OCI-LY1 (cell line): Measurements from ENCODE around the gene USP3.

ENCODE experiments used
- H2AFZ ChIP-seq: fragments of 200-600 bp; sonication (generic), shearing (Covaris generic); 2 replicates; pipeline ENCODE4 v1.6.0; 2014; ENCODE audit warnings: antibody characterized with exemption, mild to moderate bottlenecking, low read length
- H3F3A ChIP-seq: fragments of 200-600 bp; sonication (generic), shearing (Covaris generic); 2 replicates; pipeline ENCODE4 v1.6.0; 2014; ENCODE audit warnings: mild to moderate bottlenecking, antibody characterized with exemption, low read length, moderate library complexity; ENCODE audit not compliant: insufficient read depth
- H3K27ac ChIP-seq: fragments of 200-600 bp; sonication (generic); 2 replicates; pipeline ENCODE4 v1.5.1; 2014; ENCODE audit warnings: low read length, mixed run types, mild to moderate bottlenecking, low read depth; ENCODE audit not compliant: poor library complexity, severe bottlenecking
- H3K27me3 ChIP-seq: fragments of 200-600 bp; sonication (generic); 2 replicates; pipeline ENCODE4 v1.6.0; 2014; ENCODE audit warnings: antibody characterized with exemption, mild to moderate bottlenecking, low read length, moderate library complexity; ENCODE audit not compliant: insufficient read depth
- H3K36me3 ChIP-seq: fragments of 200-600 bp; sonication (generic); 2 replicates; pipeline ENCODE4 v1.6.1; 2014; ENCODE audit warnings: mild to moderate bottlenecking, antibody characterized with exemption, low read length, moderate library complexity, mixed read lengths; ENCODE audit not compliant: insufficient read depth
- H3K4me1 ChIP-seq: fragments of 200-600 bp; sonication (generic); 2 replicates; pipeline ENCODE4 v1.5.1; 2014; ENCODE audit warnings: mild to moderate bottlenecking, low read length, moderate library complexity; ENCODE audit not compliant: insufficient read depth, severe bottlenecking
- H3K4me2 ChIP-seq: fragments of 200-600 bp; sonication (generic), shearing (Covaris generic); 2 replicates; pipeline ENCODE4 v1.6.1; 2014; ENCODE audit warnings: low read length
- H3K4me3 ChIP-seq: fragments of 200-600 bp; sonication (generic); 2 replicates; pipeline ENCODE4 v1.5.1; 2014; ENCODE audit warnings: low read length, low read depth, mild to moderate bottlenecking, mixed read lengths; ENCODE audit not compliant: poor library complexity, severe bottlenecking
- H3K79me2 ChIP-seq: fragments of 200-600 bp; shearing (Covaris generic); 2 replicates; pipeline ENCODE4 v1.6.1; 2016; ENCODE audit warnings: mixed run types, low read length, mixed read lengths; ENCODE audit not compliant: insufficient read depth
- H3K9ac ChIP-seq: fragments of 200-600 bp; sonication (generic), shearing (Covaris generic); 2 replicates; pipeline ENCODE4 v1.6.1; 2014; ENCODE audit warnings: mild to moderate bottlenecking, low read length, mixed read lengths
- H3K9me2 ChIP-seq: fragments of 200-600 bp; sonication (generic), shearing (Covaris generic); 2 replicates; pipeline ENCODE4 v1.6.1; 2014; ENCODE audit warnings: low read depth, mild to moderate bottlenecking, low read length, mixed read lengths
- H3K9me3 ChIP-seq: fragments of 200-600 bp; shearing (Covaris generic); 2 replicates; pipeline ENCODE4 v1.6.1; 2014; ENCODE audit warnings: low read length, mixed read lengths
- H4K20me1 ChIP-seq: fragments of 200-600 bp; sonication (generic), shearing (Covaris generic); 2 replicates; pipeline ENCODE4 v1.6.0; 2016; ENCODE audit warnings: mild to moderate bottlenecking, low read length; ENCODE audit not compliant: insufficient read depth
- EZH2 ChIP-seq: fragments of 200-600 bp; sonication (generic), shearing (Covaris generic); IDR thresholded peaks from 2 replicates; pipeline ENCODE4 v1.8.0; 2017; ENCODE audit warnings: borderline replicate concordance, mixed run types, mild to moderate bottlenecking, antibody characterized with exemption, low read length, moderate library complexity, mixed read lengths
- TF ChIP-seq, protein P1 (sequence below): fragments of 200-600 bp; sonication (generic), shearing (Covaris generic); IDR thresholded peaks from 2 replicates; pipeline ENCODE4 v1.5.1; 2017; ENCODE audit warnings: mild to moderate bottlenecking, antibody characterized with exemption, low read length, moderate library complexity, mixed read lengths

USP3 gene, protein sequence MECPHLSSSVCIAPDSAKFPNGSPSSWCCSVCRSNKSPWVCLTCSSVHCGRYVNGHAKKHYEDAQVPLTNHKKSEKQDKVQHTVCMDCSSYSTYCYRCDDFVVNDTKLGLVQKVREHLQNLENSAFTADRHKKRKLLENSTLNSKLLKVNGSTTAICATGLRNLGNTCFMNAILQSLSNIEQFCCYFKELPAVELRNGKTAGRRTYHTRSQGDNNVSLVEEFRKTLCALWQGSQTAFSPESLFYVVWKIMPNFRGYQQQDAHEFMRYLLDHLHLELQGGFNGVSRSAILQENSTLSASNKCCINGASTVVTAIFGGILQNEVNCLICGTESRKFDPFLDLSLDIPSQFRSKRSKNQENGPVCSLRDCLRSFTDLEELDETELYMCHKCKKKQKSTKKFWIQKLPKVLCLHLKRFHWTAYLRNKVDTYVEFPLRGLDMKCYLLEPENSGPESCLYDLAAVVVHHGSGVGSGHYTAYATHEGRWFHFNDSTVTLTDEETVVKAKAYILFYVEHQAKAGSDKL

DNA sequence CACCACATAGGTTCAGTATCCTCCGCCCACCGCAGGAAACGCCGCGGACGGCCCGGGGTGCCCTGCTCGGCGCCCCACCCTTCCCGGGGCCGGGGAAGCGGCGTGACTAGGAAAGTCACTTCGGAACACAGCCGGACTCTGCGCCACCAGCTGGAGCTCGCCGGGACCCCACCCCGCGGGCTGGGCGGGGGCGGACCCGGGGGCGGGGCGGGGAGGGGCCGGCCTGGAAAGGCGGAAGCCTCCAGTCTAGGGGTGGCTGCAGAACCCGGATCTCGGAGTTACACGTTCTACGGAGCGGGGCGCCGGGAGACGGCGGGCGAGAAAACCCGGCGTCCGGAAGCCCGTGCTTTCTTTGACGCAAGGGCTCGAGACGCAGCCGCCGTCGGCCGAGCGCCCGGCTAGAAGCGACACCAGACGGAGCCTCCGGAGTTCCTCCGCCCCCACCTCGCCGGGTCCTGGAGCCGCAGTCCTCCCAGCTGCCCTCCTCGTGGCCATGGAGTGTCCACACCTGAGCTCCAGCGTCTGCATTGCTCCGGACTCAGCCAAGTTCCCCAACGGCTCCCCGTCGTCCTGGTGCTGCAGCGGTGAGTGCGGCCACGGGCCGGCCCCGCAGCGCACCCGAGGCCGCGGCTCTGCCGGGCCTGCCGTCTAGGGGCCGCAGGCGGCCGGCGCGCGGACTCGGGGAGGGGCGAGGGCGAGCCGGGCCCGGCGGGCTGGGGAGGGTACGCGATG is at the start of gene USP3:
Gene USP3, plus strand, starts transcription at position 347 of the 732 bp plus-strand sequence. Its CDS starts 147 bp downstream, at position 494.
- H3K4me1 ChIP-seq, result peaks cover 82% of the 10 kb centered on the region
- H3K9me3 ChIP-seq, result no peaks in the 10 kb centered on the region
- H3K4me3 ChIP-seq, result peak within 1 kb of the TSS; percentile 89
- TF ChIP-seq EZH2, result no peak
- TF ChIP-seq, protein P1, sequence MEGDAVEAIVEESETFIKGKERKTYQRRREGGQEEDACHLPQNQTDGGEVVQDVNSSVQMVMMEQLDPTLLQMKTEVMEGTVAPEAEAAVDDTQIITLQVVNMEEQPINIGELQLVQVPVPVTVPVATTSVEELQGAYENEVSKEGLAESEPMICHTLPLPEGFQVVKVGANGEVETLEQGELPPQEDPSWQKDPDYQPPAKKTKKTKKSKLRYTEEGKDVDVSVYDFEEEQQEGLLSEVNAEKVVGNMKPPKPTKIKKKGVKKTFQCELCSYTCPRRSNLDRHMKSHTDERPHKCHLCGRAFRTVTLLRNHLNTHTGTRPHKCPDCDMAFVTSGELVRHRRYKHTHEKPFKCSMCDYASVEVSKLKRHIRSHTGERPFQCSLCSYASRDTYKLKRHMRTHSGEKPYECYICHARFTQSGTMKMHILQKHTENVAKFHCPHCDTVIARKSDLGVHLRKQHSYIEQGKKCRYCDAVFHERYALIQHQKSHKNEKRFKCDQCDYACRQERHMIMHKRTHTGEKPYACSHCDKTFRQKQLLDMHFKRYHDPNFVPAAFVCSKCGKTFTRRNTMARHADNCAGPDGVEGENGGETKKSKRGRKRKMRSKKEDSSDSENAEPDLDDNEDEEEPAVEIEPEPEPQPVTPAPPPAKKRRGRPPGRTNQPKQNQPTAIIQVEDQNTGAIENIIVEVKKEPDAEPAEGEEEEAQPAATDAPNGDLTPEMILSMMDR, result 0 out of 2 replicates have a peak, but pooled peaks have one; percentile 13
- H3K9ac ChIP-seq, result peak within 1 kb of the TSS; percentile 90
- peak within 1 kb of the TSS; percentile 95 for H3K4me2 ChIP-seq
- peaks cover 43% of the 10 kb centered on the region for H3K79me2 ChIP-seq
- no peaks in the 10 kb centered on the region for H4K20me1 ChIP-seq
- peak within 1 kb of the TSS; percentile 93 for H3K27ac ChIP-seq
- no peaks in the 10 kb centered on the region for H3F3A ChIP-seq
- H3K27me3 ChIP-seq, result no peaks in the 10 kb centered on the region
- no peaks in the 10 kb centered on the region for H3K36me3 ChIP-seq
- H3K9me2 ChIP-seq, result no peaks in the 10 kb centered on the region
- no peak within 1 kb of the TSS for H2AFZ ChIP-seq

DNA sequence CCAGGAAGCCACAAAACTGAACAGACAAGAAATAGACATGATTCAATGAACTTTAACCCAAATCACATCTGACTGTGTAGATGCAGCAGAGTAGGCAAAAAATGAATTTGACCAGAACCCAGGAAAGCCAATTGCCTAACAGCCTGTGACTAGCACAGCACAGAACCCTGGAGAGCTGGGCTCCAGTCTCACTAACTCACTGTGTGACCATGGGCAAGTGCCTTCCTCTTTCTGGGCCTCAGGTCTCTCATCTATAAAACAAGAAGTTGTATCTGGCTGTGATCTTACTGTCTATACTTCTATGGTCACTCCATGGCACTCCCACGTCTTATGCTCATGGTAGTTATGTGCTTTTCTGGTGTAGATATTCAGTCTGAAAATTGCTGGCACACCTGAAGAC is 48.1 kb upstream of the USP3 start:
- no peak overlapping the region for H2AFZ ChIP-seq
- H3K4me3 ChIP-seq, result no peak overlapping the region
- H3K79me2 ChIP-seq, result no peaks in the 10 kb centered on the region
- H3K36me3 ChIP-seq, result no peaks in the 10 kb centered on the region
- TF ChIP-seq, protein P1, result no peak
- TF ChIP-seq EZH2, result no peak
- H3K27ac ChIP-seq, result no peak overlapping the region
- no peaks in the 10 kb centered on the region for H3K9me2 ChIP-seq
- no peaks in the 10 kb centered on the region; the same call in 1 of the 2 replicates for H3K27me3 ChIP-seq
- no peak overlapping the region for H3K4me2 ChIP-seq
- H3F3A ChIP-seq, result no peaks in the 10 kb centered on the region
- H4K20me1 ChIP-seq, result no peaks in the 10 kb centered on the region
- H3K4me1 ChIP-seq, result no peaks in the 10 kb centered on the region
- no peak overlapping the region for H3K9ac ChIP-seq
- H3K9me3 ChIP-seq, result no peaks in the 10 kb centered on the region

DNA sequence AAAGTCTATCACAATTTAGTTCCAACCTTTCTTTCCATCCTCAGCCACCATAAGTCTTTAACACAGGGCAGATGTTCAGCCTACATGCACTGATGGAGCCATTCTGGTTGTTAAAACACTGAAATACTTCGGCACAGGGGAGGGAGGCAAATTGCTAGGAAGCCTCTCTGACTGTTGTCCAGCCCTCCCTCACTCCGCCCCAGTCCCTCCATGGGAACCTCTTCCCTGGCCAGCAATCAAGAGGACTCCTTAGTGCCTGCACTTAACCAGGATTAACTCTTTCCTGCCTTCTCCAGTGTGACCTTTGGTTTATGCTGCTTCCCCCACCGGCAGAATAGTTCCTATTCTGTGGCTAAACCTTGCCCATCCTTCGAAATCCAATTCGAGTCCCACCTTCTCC is 47.0 kb upstream of the USP3 start:
- Histone ChIP-seq H2AFZ (no peak overlapping the region), H3K9ac (no peak overlapping the region), H3K4me2 (no peak overlapping the region), H3K27ac (no peak overlapping the region), H3K36me3 (no peaks in the 10 kb centered on the region), H3K4me3 (no peak overlapping the region), H4K20me1 (no peaks in the 10 kb centered on the region), H3F3A (no peaks in the 10 kb centered on the region), H3K9me2 (no peaks in the 10 kb centered on the region), H3K27me3 (no peaks in the 10 kb centered on the region; the same call in 1 of the 2 replicates), H3K79me2 (no peaks in the 10 kb centered on the region), H3K9me3 (no peaks in the 10 kb centered on the region), H3K4me1 (no peaks in the 10 kb centered on the region)
- TF ChIP-seq, protein P1, result no peak
- no peak for TF ChIP-seq EZH2
